ENCODE measurements around the gene ROBO2. TPM values are rescaled to one million over a fixed set of nuclear protein-coding genes. Genes with fewer than 3 reads are reported as not detected.

ROBO2 gene
- total and polyA plus RNA-seq, 4 experiments from 2014 or later, result not detected

DNA sequence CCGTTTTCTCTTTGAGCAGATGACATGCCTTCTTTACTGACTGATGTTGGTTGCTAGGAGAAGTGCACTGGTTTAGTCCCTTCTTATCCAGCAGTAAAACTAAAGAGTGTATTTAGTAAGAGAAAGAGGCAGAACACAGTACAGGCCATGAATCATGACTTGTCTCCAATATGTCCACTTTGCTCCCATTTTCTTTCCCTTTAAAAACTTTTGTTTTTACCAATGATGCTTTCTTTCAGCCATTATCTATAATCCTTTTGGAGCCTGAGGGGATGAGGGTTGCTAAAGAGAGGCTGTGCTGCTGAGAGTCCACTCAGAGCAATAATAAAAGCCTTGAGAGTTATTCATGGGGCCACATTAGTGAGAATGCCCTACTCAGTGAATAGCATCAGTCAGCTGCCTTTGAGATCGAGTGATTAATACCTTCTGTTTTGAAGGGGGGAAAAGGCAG is 12.2 kb downstream of the ROBO2 start:
- H3K27me3 Mint-ChIP-seq, result no peaks in the 10 kb centered on the region
- CTCF ChIA-PET (ENCODE audit: partially characterized antibody), result no interaction called here
- POLR2A ChIA-PET (ENCODE audit: partially characterized antibody), result no interaction called here
- no peaks in the 10 kb centered on the region for H3K36me3 Mint-ChIP-seq
- intact Hi-C loops (cut with micrococcal nuclease), result no loop called here
- Histone ChIP-seq H3K36me3 (ENCODE audit: insufficient read depth, low read length) (no peaks in the 10 kb centered on the region), H3K27ac (ENCODE audit: low read depth, low read length) (no peak overlapping the region), H3K9me3 (ENCODE audit: control insufficient read depth in 1 of 2, low read length in 2 of 2) (no peaks in the 10 kb centered on the region), H3K4me1 (ENCODE audit: insufficient read depth, low read length) (no peaks in the 10 kb centered on the region), H3K4me3 (ENCODE audit: low read length in 2 of 2) (no peak overlapping the region), H3K27me3 (ENCODE audit: insufficient read depth, low read length) (no peaks in the 10 kb centered on the region)
- no peak for DNase-seq
- H3K4me3 Mint-ChIP-seq, result no peak overlapping the region
- H3K4me1 Mint-ChIP-seq, result no peaks in the 10 kb centered on the region
- peaks cover 0 to 14% (median 3%) of the 10 kb centered on the region in 8 donors for H3K9me3 Mint-ChIP-seq
- no peak overlapping the region for H3K27ac Mint-ChIP-seq

DNA sequence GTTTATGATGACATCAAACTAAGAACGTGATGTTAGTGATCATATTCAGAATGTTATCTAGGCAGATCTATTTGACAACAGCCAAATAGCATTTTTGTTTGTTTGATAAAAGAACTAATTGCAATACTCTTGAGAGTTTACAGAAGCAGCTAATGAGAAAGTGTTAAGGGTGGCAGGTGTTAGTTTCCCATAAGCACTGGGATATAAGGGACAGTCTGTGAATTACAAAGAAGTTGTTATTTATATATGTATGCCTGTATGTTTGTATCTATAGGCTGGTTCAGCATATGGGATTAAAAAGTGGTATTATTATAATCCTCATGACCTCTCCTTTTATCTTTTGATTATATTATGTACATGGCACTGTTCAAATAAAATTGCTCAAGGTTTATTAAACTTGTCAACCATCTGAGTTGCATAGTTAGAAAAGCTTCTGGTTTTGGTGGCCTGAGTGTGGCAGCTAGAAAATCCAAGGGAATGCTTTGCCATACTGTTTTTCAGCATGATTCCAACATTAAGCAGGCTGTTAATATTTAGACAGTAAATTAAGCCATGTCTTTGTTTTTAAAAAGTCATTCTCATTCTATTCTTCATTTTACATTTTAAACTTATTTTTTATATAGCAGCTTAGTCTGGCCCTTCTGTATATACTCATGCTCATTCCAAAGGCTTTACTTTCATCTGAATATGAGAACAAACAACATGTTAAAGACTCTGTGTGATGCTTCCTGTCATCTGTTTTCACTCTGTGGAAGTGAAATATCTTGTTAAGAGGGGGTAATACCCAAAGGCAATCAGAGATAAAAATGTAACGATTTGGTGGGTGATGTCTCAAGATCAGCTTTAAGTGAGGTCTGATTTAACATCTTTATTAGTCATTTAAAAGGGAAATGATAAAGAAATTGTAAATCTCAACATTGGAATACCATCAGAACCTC is 13.1 kb downstream of the ROBO2 start:
- Mint-ChIP-seq H3K4me1 (no peaks in the 10 kb centered on the region), H3K4me3 (no peak overlapping the region)

DNA sequence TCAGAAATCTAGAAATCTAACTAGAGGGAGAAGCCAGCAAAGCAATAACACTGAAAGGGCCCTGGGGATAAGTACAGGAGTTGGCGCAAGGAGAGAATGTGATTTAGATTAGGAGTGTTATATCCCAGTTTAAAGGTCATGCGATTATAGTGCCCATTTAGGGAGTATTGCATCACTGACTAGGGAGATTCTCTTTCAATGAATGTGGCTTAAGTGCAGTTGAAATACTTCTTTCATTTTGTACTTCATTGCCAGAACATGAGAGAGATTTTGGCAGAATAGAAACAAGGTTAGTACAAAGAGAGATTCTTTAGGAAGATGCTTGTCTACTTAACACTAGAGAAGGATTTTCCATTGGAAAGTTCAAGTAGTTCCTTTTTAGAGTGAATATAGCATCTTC is 13.9 kb downstream of the ROBO2 start:
- no peaks in the 10 kb centered on the region for H3K9me3 ChIP-seq (ENCODE audit: control insufficient read depth in 1 of 2, low read length in 2 of 2)
- ChIA-PET CTCF (ENCODE audit: partially characterized antibody) (no interaction called here), POLR2A (ENCODE audit: partially characterized antibody) (no interaction called here)
- H3K27me3 ChIP-seq (ENCODE audit: insufficient read depth, low read length), result no peaks in the 10 kb centered on the region
- intact Hi-C loops (cut with micrococcal nuclease), result no loop called here
- no peak overlapping the region for H3K4me3 ChIP-seq (ENCODE audit: low read length in 2 of 2)
- H3K36me3 ChIP-seq (ENCODE audit: insufficient read depth, low read length), result no peaks in the 10 kb centered on the region
- H3K4me1 ChIP-seq (ENCODE audit: insufficient read depth, low read length), result no peaks in the 10 kb centered on the region
- Mint-ChIP-seq H3K36me3 (no peaks in the 10 kb centered on the region), H3K9me3 (peaks cover 0 to 16% (median 3%) of the 10 kb centered on the region in 8 donors), H3K4me1 (no peaks in the 10 kb centered on the region), H3K4me3 (no peak overlapping the region), H3K27me3 (no peaks in the 10 kb centered on the region), H3K27ac (no peak overlapping the region)
- H3K27ac ChIP-seq (ENCODE audit: low read depth, low read length), result no peak overlapping the region
- DNase-seq, result no peak

More for the DNA sequence above, 13.1 kb downstream of the ROBO2 start:
- Histone ChIP-seq H3K27ac (ENCODE audit: low read depth, low read length) (no peak overlapping the region), H3K4me3 (ENCODE audit: low read length in 2 of 2) (no peak overlapping the region), H3K27me3 (ENCODE audit: insufficient read depth, low read length) (no peaks in the 10 kb centered on the region), H3K4me1 (ENCODE audit: insufficient read depth, low read length) (no peaks in the 10 kb centered on the region), H3K36me3 (ENCODE audit: insufficient read depth, low read length) (no peaks in the 10 kb centered on the region), H3K9me3 (ENCODE audit: control insufficient read depth in 1 of 2, low read length in 2 of 2) (no peaks in the 10 kb centered on the region)
- no peak for DNase-seq
- POLR2A ChIA-PET (ENCODE audit: partially characterized antibody), result no interaction called here
- H3K27ac Mint-ChIP-seq, result no peak overlapping the region
- no peaks in the 10 kb centered on the region for H3K27me3 Mint-ChIP-seq
- intact Hi-C loops (cut with micrococcal nuclease), result no loop called here
- CTCF ChIA-PET (ENCODE audit: partially characterized antibody), result no interaction called here
- H3K9me3 Mint-ChIP-seq, result peaks cover 0 to 16% (median 2%) of the 10 kb centered on the region in 8 donors
- no peaks in the 10 kb centered on the region for H3K36me3 Mint-ChIP-seq

DNA sequence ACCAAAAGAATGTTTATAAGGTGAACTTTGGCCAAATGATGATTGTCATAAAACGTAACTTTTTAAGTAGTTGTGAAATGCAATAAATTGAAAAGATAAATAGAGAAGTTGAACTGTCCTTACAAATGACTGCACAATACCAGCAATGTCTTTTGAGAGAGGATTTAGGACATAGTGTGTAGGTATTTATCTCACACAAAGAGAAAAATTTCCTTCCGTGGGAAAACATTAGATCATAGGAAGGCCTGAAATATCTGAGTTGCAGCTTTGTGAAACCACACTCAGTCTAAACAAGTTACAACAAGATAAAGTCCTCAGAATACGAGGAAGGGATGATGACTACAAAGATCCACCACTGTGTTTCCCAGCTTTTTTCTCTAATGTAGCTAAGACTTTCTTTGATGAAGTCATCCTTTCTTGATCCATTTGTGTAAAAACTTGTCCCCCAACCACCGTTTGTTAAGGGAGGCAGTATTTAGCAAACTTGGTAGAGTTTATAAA is 16.0 kb downstream of the ROBO2 start:
- H3K4me1 ChIP-seq (ENCODE audit: insufficient read depth, low read length), result no peaks in the 10 kb centered on the region
- no peaks in the 10 kb centered on the region for H3K36me3 Mint-ChIP-seq
- no peak overlapping the region for H3K27ac Mint-ChIP-seq
- no peak for DNase-seq
- ChIA-PET POLR2A (ENCODE audit: partially characterized antibody) (no interaction called here), CTCF (ENCODE audit: partially characterized antibody) (no interaction called here)
- H3K27me3 ChIP-seq (ENCODE audit: insufficient read depth, low read length), result no peaks in the 10 kb centered on the region
- H3K27me3 Mint-ChIP-seq, result no peaks in the 10 kb centered on the region
- no peaks in the 10 kb centered on the region for H3K4me1 Mint-ChIP-seq
- no peaks in the 10 kb centered on the region for H3K36me3 ChIP-seq (ENCODE audit: insufficient read depth, low read length)
- no peak overlapping the region for H3K27ac ChIP-seq (ENCODE audit: low read depth, low read length)
- peaks cover 0 to 16% (median 5%) of the 10 kb centered on the region in 8 donors for H3K9me3 Mint-ChIP-seq
- H3K4me3 ChIP-seq (ENCODE audit: low read length in 2 of 2), result no peak overlapping the region
- H3K9me3 ChIP-seq (ENCODE audit: control insufficient read depth in 1 of 2, low read length in 2 of 2), result no peaks in the 10 kb centered on the region
- H3K4me3 Mint-ChIP-seq, result no peak overlapping the region
- intact Hi-C loops (cut with micrococcal nuclease), result no loop called here

DNA sequence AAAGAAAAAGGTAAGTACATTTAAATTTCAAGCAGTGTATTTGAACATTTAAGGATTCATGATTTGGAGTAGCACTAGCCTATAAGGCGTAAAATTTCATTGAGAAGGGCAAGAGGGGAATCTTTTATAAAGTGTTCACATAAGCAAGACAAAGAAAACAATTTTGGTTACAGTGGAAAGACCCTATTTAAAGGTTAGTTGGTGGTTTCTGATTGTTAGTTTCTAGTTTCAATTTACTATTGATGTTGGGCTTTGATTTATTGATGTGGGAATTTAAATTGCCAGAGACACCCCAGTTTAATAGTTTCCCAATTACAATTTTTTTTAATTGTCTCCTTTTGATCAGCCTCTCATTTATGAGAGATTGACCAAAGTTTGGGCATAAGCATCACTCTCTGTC is 19.5 kb downstream of the ROBO2 start:
- H3K27ac ChIP-seq (ENCODE audit: low read depth, low read length), result no peak overlapping the region
- intact Hi-C loops (cut with micrococcal nuclease), result no loop called here

DNA sequence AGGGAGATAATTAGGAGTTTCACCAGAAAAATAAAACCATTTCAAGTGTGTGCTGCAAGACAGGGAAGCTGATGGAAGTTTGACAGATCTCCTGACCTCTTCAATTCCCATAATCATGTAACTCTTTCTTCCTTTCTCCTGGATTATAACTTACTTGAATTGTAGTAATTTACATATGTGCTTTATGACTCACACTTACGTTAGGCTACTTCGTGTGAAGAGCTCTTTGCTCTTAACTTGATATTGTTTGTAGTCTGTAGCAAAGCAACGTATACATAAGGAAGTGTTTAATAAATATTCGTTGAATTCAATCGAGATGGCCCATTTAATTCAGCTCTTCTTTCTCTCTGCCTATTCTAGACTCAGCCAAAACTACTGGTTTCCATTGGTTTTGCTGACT is 23.5 kb downstream of the ROBO2 start:
- no peak overlapping the region for H3K27ac ChIP-seq (ENCODE audit: low read depth, low read length)
- CTCF ChIA-PET (ENCODE audit: partially characterized antibody), result interaction anchor here (0.6 kb wide), 1 partner anchor 168 kb away, joined by 3 read pairs; no protein-coding TSS in a partner anchor

More for the DNA sequence above, 19.5 kb downstream of the ROBO2 start:
- Histone ChIP-seq H3K4me1 (ENCODE audit: insufficient read depth, low read length) (no peaks in the 10 kb centered on the region), H3K9me3 (ENCODE audit: control insufficient read depth in 1 of 2, low read length in 2 of 2) (no peaks in the 10 kb centered on the region), H3K27me3 (ENCODE audit: insufficient read depth, low read length) (no peaks in the 10 kb centered on the region), H3K36me3 (ENCODE audit: insufficient read depth, low read length) (no peaks in the 10 kb centered on the region), H3K4me3 (ENCODE audit: low read length in 2 of 2) (no peak overlapping the region)
- Mint-ChIP-seq H3K4me3 (no peak overlapping the region), H3K27me3 (no peaks in the 10 kb centered on the region), H3K4me1 (no peaks in the 10 kb centered on the region), H3K36me3 (no peaks in the 10 kb centered on the region), H3K27ac (no peak overlapping the region), H3K9me3 (peaks cover 0 to 26% (median 10%) of the 10 kb centered on the region in 8 donors)
- ChIA-PET CTCF (ENCODE audit: partially characterized antibody) (no interaction called here), POLR2A (ENCODE audit: partially characterized antibody) (interaction anchor here (0.6 kb wide), 1 partner anchor 409 kb away, joined by 3 read pairs; no protein-coding TSS in a partner anchor)
- DNase-seq, result no peak

DNA sequence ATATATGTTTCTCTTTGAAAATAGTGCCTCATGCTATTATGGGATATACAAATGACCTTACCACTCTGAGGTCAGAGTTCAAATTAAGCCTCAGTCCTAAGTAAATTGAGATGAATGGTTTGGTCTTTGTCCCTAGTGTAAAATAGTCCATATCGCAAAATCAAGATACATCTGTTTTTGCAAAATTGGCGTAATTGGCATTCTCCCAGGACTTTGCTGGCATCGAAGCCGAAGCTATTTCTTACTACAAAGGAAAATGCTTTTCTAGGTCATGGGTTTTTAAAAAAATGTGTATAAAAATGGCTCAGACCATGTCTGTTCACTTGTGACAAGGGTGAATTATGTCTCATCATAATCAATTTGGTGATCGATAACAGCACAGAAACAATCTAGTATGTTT is 25.9 kb downstream of the ROBO2 start:
- ChIA-PET CTCF (ENCODE audit: partially characterized antibody) (no interaction called here), POLR2A (ENCODE audit: partially characterized antibody) (no interaction called here)
- no peaks in the 10 kb centered on the region for H3K27me3 ChIP-seq (ENCODE audit: insufficient read depth, low read length)
- no peak overlapping the region for H3K4me3 Mint-ChIP-seq
- no peak overlapping the region for H3K27ac ChIP-seq (ENCODE audit: low read depth, low read length)
- intact Hi-C loops (cut with micrococcal nuclease), result no loop called here
- no peaks in the 10 kb centered on the region for H3K4me1 Mint-ChIP-seq
- no peak overlapping the region for H3K4me3 ChIP-seq (ENCODE audit: low read length in 2 of 2)
- H3K27me3 Mint-ChIP-seq, result no peaks in the 10 kb centered on the region
- H3K27ac Mint-ChIP-seq, result no peak overlapping the region
- no peaks in the 10 kb centered on the region for H3K9me3 ChIP-seq (ENCODE audit: control insufficient read depth in 1 of 2, low read length in 2 of 2)
- DNase-seq, result no peak
- no peaks in the 10 kb centered on the region for H3K36me3 ChIP-seq (ENCODE audit: insufficient read depth, low read length)
- H3K9me3 Mint-ChIP-seq, result peaks cover 3 to 27% (median 10%) of the 10 kb centered on the region in 8 donors
- H3K36me3 Mint-ChIP-seq, result no peaks in the 10 kb centered on the region
- no peaks in the 10 kb centered on the region for H3K4me1 ChIP-seq (ENCODE audit: insufficient read depth, low read length)

More for the DNA sequence above, 23.5 kb downstream of the ROBO2 start:
- peaks cover 0 to 24% (median 8%) of the 10 kb centered on the region in 8 donors for H3K9me3 Mint-ChIP-seq
- Histone ChIP-seq H3K36me3 (ENCODE audit: insufficient read depth, low read length) (no peaks in the 10 kb centered on the region), H3K4me1 (ENCODE audit: insufficient read depth, low read length) (no peaks in the 10 kb centered on the region), H3K9me3 (ENCODE audit: control insufficient read depth in 1 of 2, low read length in 2 of 2) (no peaks in the 10 kb centered on the region), H3K4me3 (ENCODE audit: low read length in 2 of 2) (no peak overlapping the region), H3K27me3 (ENCODE audit: insufficient read depth, low read length) (no peaks in the 10 kb centered on the region)
- POLR2A ChIA-PET (ENCODE audit: partially characterized antibody), result no interaction called here
- H3K4me1 Mint-ChIP-seq, result no peaks in the 10 kb centered on the region
- no peaks in the 10 kb centered on the region for H3K36me3 Mint-ChIP-seq
- no peak overlapping the region for H3K4me3 Mint-ChIP-seq
- no peak overlapping the region for H3K27ac Mint-ChIP-seq
- H3K27me3 Mint-ChIP-seq, result no peaks in the 10 kb centered on the region
- DNase-seq, result no peak
- intact Hi-C loops (cut with micrococcal nuclease), result no loop called here

All from CD4-positive, alpha-beta memory T cell (primary cell).